GM23248 (cell line): ENCODE data around the gene HACL1. TPM values are rescaled to one million over a fixed set of nuclear protein-coding genes. Genes with fewer than 3 reads are reported as not detected.
A peak's percentile ranks its signal among the peaks of the same experiment; 100 is the strongest.
"Not testable (repeated sequence)": the region's sequence is repeated elsewhere in the genome, so short reads cannot be mapped to it uniquely, and the experiment has no call there.

Source experiments
- DNase-seq: peaks from one replicate; pipeline ENCODE4 v3.0.0-alpha.2; 2015
- H2AFZ ChIP-seq: fragments of 200-600 bp; sonication (generic); 2 replicates; pipeline ENCODE4 v1.6.1; 2016; ENCODE audit warnings: antibody characterized with exemption
- H3F3A ChIP-seq: fragments of 200-600 bp; sonication (generic); 2 replicates; pipeline ENCODE4 v1.6.1; 2016; ENCODE audit warnings: mild to moderate bottlenecking, antibody characterized with exemption, mixed run types; ENCODE audit not compliant: insufficient read depth
- H3K27ac ChIP-seq: fragments of 200-600 bp; sonication (generic); 2 replicates; pipeline ENCODE4 v1.5.1; 2016; ENCODE audit warnings: mild to moderate bottlenecking
- H3K27me3 ChIP-seq: fragments of 200-600 bp; sonication (generic); replicated peaks from 2 replicates; pipeline ENCODE4 v1.6.1; 2016; ENCODE audit warnings: mild to moderate bottlenecking; ENCODE audit not compliant: insufficient read depth
- H3K36me3 ChIP-seq: fragments of 200-600 bp; sonication (generic); 2 replicates; pipeline ENCODE4 v1.6.1; 2016; ENCODE audit warnings: low read depth, mild to moderate bottlenecking
- H3K4me1 ChIP-seq: fragments of 200-600 bp; sonication (generic); 2 replicates; pipeline ENCODE4 v1.6.1; 2016; ENCODE audit warnings: mild to moderate bottlenecking; ENCODE audit not compliant: insufficient read depth
- H3K4me2 ChIP-seq: fragments of 200-600 bp; sonication (generic); one replicate; pipeline ENCODE4 v1.6.1; 2016; ENCODE audit warnings: mild to moderate bottlenecking; ENCODE audit not compliant: unreplicated experiment
- H3K4me3 ChIP-seq: fragments of 200-600 bp; sonication (generic); 2 replicates; pipeline ENCODE4 v1.5.1; 2016; ENCODE audit warnings: mild to moderate bottlenecking
- H3K79me2 ChIP-seq: fragments of 200-600 bp; sonication (generic); 2 replicates; pipeline ENCODE4 v1.6.1; 2016; ENCODE audit warnings: mild to moderate bottlenecking; ENCODE audit not compliant: insufficient read depth
- H3K9ac ChIP-seq: fragments of 200-600 bp; sonication (generic); 2 replicates; pipeline ENCODE4 v1.6.1; 2016; ENCODE audit warnings: mild to moderate bottlenecking
- H3K9me2 ChIP-seq: fragments of 200-600 bp; sonication (generic); 2 replicates; pipeline ENCODE4 v1.6.1; 2016; ENCODE audit warnings: mixed run types, mild to moderate bottlenecking, moderate library complexity; ENCODE audit not compliant: insufficient read depth
- H3K9me3 ChIP-seq: fragments of 200-600 bp; sonication (generic); one replicate; pipeline ENCODE4 v1.6.1; 2017; ENCODE audit warnings: low read depth
- H4K20me1 ChIP-seq: fragments of 200-600 bp; sonication (generic); 2 replicates; pipeline ENCODE4 v1.6.0; 2016; ENCODE audit not compliant: insufficient read depth
- EZH2 ChIP-seq: fragments of 200-600 bp; sonication (generic); IDR thresholded peaks from 2 replicates; pipeline ENCODE4 v1.6.1; 2018; ENCODE audit warnings: antibody characterized with exemption, mild to moderate bottlenecking; ENCODE audit not compliant: insufficient read depth, poor library complexity, severe bottlenecking
- EZH2phosphoT487 ChIP-seq: fragments of 200-600 bp; sonication (generic); IDR thresholded peaks from 2 replicates; pipeline ENCODE4 v1.6.1; 2018; ENCODE audit warnings: antibody characterized with exemption, moderate library complexity, mild to moderate bottlenecking, low read depth; ENCODE audit not compliant: insufficient read depth
- WGBS, 2 experiments: methylation state at CpG; one replicate each; pipeline ENCODE4 v1.1.6; 2015 to 2017; ENCODE audit warnings: low lambda C conversion rate in 2 of 2, low coverage in 1 of 2; ENCODE audit errors: missing lambda C conversion rate in 2 of 2; 5-methylcytosine and 5-hydroxymethylcytosine counted together
- in situ Hi-C: fragments of 300-500 bp; cut with MboI; formaldehyde crosslinking; loops from 2 replicates; pipeline ENCODE4 v1.15.0; 2020
- polyA plus RNA-seq: library from polyadenylated mRNA; unstranded; fragments of >200 nt; fragmentation: Nextera tagmentation; extraction: Ambion mirVana; gene quantifications from 2 replicates; pipeline ENCODE4 v1.2.1, GENCODE V29; 2016
- total RNA-seq: library from RNA; depleted of rRNA; stranded (reverse); fragments of >200 nt; shearing (Covaris generic); gene quantifications from 2 replicates; pipeline ENCODE4 v1.2.3, GENCODE V29; 2014

The HACL1 gene
- total and polyA plus RNA-seq, 2 experiments from 2014 or later, result 14.3 to 16.3 TPM

DNA sequence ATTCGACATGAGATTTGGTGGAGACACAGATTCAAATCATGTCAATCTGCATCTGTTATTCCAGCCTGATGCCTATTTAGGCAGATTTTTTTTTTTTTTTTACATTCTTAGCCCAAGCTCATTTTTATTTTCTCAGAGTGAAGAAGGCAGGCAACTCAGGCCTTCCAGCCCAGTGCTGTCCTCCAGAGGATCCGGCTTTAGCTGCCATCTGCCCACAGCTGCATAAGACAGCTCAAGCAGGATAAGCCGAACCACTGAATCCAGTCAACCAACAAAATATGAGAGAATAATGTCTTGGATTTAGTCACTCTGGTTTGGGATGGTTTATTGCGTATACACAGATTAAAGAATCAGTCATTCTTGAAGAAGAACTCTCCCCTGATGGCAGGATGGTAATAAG, 60.0 kb downstream of the HACL1 start:
- H3K79me2 ChIP-seq, result no peaks in the 10 kb centered on the region
- WGBS, 2 experiments, result 97 to 98% methylated on average over 4 of the region's 4 CpGs
- H3K4me2 ChIP-seq, result no peak overlapping the region
- no peaks in the 10 kb centered on the region for H3K27me3 ChIP-seq
- H3K36me3 ChIP-seq, result no peaks in the 10 kb centered on the region
- no peak overlapping the region for H3K9ac ChIP-seq
- no peaks in the 10 kb centered on the region for H3K9me3 ChIP-seq
- no peaks in the 10 kb centered on the region for H3K9me2 ChIP-seq
- no peaks in the 10 kb centered on the region for H3K4me1 ChIP-seq
- no peaks in the 10 kb centered on the region for H3F3A ChIP-seq
- DNase-seq, result no peak
- no peaks in the 10 kb centered on the region for H4K20me1 ChIP-seq
- no peak overlapping the region for H2AFZ ChIP-seq
- H3K27ac ChIP-seq, result no peak overlapping the region
- TF ChIP-seq EZH2 (no peak), EZH2phosphoT487 (no peak)
- H3K4me3 ChIP-seq, result no peak overlapping the region
- in situ Hi-C loops, result no loop called here

GRCh38 chr3:15539066-15539465, 62.3 kb downstream of the HACL1 start:
- Histone ChIP-seq H3K4me1 (no peaks in the 10 kb centered on the region), H4K20me1 (no peaks in the 10 kb centered on the region), H2AFZ (no peak overlapping the region), H3K79me2 (no peaks in the 10 kb centered on the region), H3K27me3 (no peaks in the 10 kb centered on the region), H3K36me3 (no peaks in the 10 kb centered on the region), H3K27ac (no peak overlapping the region), H3K9me2 (no peaks in the 10 kb centered on the region), H3K4me2 (no peak overlapping the region), H3F3A (no peaks in the 10 kb centered on the region), H3K9ac (no peak overlapping the region), H3K4me3 (no peak overlapping the region), H3K9me3 (no peaks in the 10 kb centered on the region)
- in situ Hi-C loops, result no loop called here
- WGBS, 2 experiments, result 81 to 100% methylated on average over 1 of the region's 1 CpG
- TF ChIP-seq EZH2 (no peak), EZH2phosphoT487 (no peak)
- no peak for DNase-seq

- Histone ChIP-seq H3K4me1 (no peaks in the 10 kb centered on the region), H3F3A (no peaks in the 10 kb centered on the region), H3K9me2 (no peaks in the 10 kb centered on the region), H3K9me3 (no peaks in the 10 kb centered on the region), H2AFZ (no peak overlapping the region), H3K79me2 (no peaks in the 10 kb centered on the region), H3K27me3 (no peaks in the 10 kb centered on the region), H4K20me1 (no peaks in the 10 kb centered on the region), H3K27ac (no peak overlapping the region), H3K36me3 (no peaks in the 10 kb centered on the region), H3K4me2 (no peak overlapping the region), H3K4me3 (no peak overlapping the region), H3K9ac (no peak overlapping the region)
- peak; percentile 16 for DNase-seq
- TF ChIP-seq EZH2 (no peak), EZH2phosphoT487 (no peak)
- in situ Hi-C loops, result no loop called here
- 62 to 63% methylated on average over 2 of the region's 2 CpGs for WGBS, 2 experiments
These were observed 63.0 kb downstream of the HACL1 start for GRCh38 chr3:15538345-15538744.

GRCh38 chr3:15536856-15537255, 64.5 kb downstream of the HACL1 start:
- Histone ChIP-seq H3F3A (no peaks in the 10 kb centered on the region), H2AFZ (no peak overlapping the region), H3K9me3 (no peaks in the 10 kb centered on the region), H3K27ac (no peak overlapping the region), H3K36me3 (no peaks in the 10 kb centered on the region), H3K4me1 (no peaks in the 10 kb centered on the region), H3K4me2 (no peak overlapping the region), H3K4me3 (no peak overlapping the region), H4K20me1 (no peaks in the 10 kb centered on the region), H3K79me2 (no peaks in the 10 kb centered on the region), H3K9ac (no peak overlapping the region), H3K9me2 (no peaks in the 10 kb centered on the region), H3K27me3 (no peaks in the 10 kb centered on the region)
- WGBS, 2 experiments, result 65 to 81% methylated on average over 2 of the region's 2 CpGs
- in situ Hi-C loops, result no loop called here
- no peak for DNase-seq
- TF ChIP-seq EZH2 (no peak), EZH2phosphoT487 (no peak)

DNA sequence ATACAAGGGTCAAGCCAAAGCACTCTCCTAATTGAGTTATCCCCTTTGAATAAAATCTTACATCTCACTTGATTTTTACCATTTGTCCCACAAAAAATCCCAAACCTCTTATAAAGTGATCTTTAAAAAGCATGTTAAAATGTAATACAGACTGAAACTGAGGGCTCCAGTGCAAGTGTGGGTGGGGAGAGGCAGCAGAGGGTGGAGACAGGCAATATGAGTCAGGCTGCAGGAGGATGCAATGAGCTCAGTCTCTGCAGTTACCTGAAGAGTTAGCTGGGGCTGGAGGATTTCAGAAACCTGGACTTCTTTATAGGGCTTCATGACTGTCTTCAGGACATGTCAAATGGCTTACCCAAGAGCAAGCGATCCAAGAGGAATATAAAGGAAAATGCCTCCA, 65.6 kb downstream of the HACL1 start:
- no peak overlapping the region for H3K9ac ChIP-seq
- H3K27me3 ChIP-seq, result no peaks in the 10 kb centered on the region
- H4K20me1 ChIP-seq, result no peaks in the 10 kb centered on the region
- no peaks in the 10 kb centered on the region for H3K79me2 ChIP-seq
- TF ChIP-seq EZH2 (no peak), EZH2phosphoT487 (no peak)
- no peak overlapping the region for H3K4me2 ChIP-seq
- no peaks in the 10 kb centered on the region for H3K36me3 ChIP-seq
- H3F3A ChIP-seq, result no peaks in the 10 kb centered on the region
- peak; percentile 48 for DNase-seq
- no peak overlapping the region for H3K27ac ChIP-seq
- WGBS, 2 experiments, result 96 to 100% methylated on average over 1 of the region's 1 CpG
- no peak overlapping the region for H3K4me3 ChIP-seq
- no peak overlapping the region for H2AFZ ChIP-seq
- no peaks in the 10 kb centered on the region for H3K4me1 ChIP-seq
- in situ Hi-C loops, result no loop called here
- H3K9me3 ChIP-seq, result no peaks in the 10 kb centered on the region
- no peaks in the 10 kb centered on the region for H3K9me2 ChIP-seq

- H3K27ac ChIP-seq, H3K4me1 ChIP-seq, H3K79me2 ChIP-seq, DNase-seq, H3K9me3 ChIP-seq, in situ Hi-C loops, H3F3A ChIP-seq, H3K4me2 ChIP-seq, H3K27me3 ChIP-seq, H4K20me1 ChIP-seq, H3K9me2 ChIP-seq, H3K36me3 ChIP-seq, H2AFZ ChIP-seq, H3K4me3 ChIP-seq, H3K9ac ChIP-seq: not testable (repeated sequence)
- WGBS, 2 experiments, result 95 to 100% methylated on average over 2 of the region's 2 CpGs
These were observed 68.8 kb downstream of the HACL1 start for GRCh38 chr3:15532614-15533013.
